Measurements from ENCODE around the gene CUX1. TPM values are rescaled to one million over a fixed set of nuclear protein-coding genes. Genes with fewer than 3 reads are reported as not detected.

The CUX1 gene
- total and polyA plus RNA-seq, 2 of the 13 experiments (the other 11 are each of a cell fraction or from before 2014, with no cell fraction given), result 13.7 to 14.9 TPM

GRCh38 chr7:101814991-101815825 lies 2.2 kb upstream of the CUX1 start (continued):
- TF ChIP-seq ZBTB40 (IDR thresholded peaks at IDR 0.05), result no peak
- peak; percentile 10; the same call in 1 of the 2 replicates for TF ChIP-seq ZBTB40 (CRISPR knock-in tag; IDR thresholded peaks at IDR 0.05)
- TF ChIP-seq GTF2F1 (IDR thresholded peaks at IDR 0.05; ENCODE audit: low read length), result no peak
- TF ChIP-seq YY1 (IDR thresholded peaks at IDR 0.05; ENCODE audit: insufficient read depth, insufficient replicate concordance, low read depth, low read length), result peak; percentile 20
- no peak for TF ChIP-seq SCMH1 (CRISPR knock-in tag; IDR thresholded peaks at IDR 0.05; ENCODE audit: borderline replicate concordance)
- TF ChIP-seq EP300 (IDR thresholded peaks at IDR 0.05; ENCODE audit: low read depth in 2 of 2, low read length in 2 of 2), result no peak
- no peak for TF ChIP-seq EP300 (CRISPR knock-in tag; IDR thresholded peaks at IDR 0.05; ENCODE audit: borderline replicate concordance)
- TF ChIP-seq ZNF121 (CRISPR knock-in tag; IDR thresholded peaks at IDR 0.05), result no peak
- peak in 1 of 2 experiments; percentile 92; a peak in 3 of 4 replicates for TF ChIP-seq HMGXB4 (CRISPR knock-in tag; IDR thresholded peaks at IDR 0.05; ENCODE audit: borderline replicate concordance in 1 of 2, low read depth in 1 of 2)
- peak; percentile 48 for TF ChIP-seq AGO2 (optimal IDR thresholded peaks at IDR 0.05; ENCODE audit: low read depth, low read length)
- no peak for TF ChIP-seq U2AF2 (IDR thresholded peaks at IDR 0.05; ENCODE audit: low read depth, low read length)
- peak; percentile 35; the same call in 1 of the 2 replicates for TF ChIP-seq GATAD2A (CRISPR knock-in tag; IDR thresholded peaks at IDR 0.05)
- no peak for TF ChIP-seq MAFF (IDR thresholded peaks at IDR 0.05; ENCODE audit: low read depth, low read length)
- no peak for TF ChIP-seq ZNF441 (CRISPR knock-in tag; IDR thresholded peaks at IDR 0.05; ENCODE audit: borderline replicate concordance)
- peak; percentile 56; the same call in 1 of the 2 replicates for TF ChIP-seq ZNF776 (CRISPR knock-in tag; IDR thresholded peaks at IDR 0.05)
- TF ChIP-seq NONO (IDR thresholded peaks at IDR 0.05), result no peak
- TF ChIP-seq NONO (CRISPR knock-in tag; conservative IDR thresholded peaks at IDR 0.05), result peak; percentile 57
- TF ChIP-seq KLF16 (CRISPR knock-in tag; IDR thresholded peaks at IDR 0.05), result no peak
